G401.6 (cell line): Measurements from ENCODE around the gene NUDT1.

ENCODE experiments used
- FAIRE-seq: peaks from 2 replicates; lab custom pipeline; 2012; peaks lifted over from hg19 to GRCh38; lab: Jason Lieb, UNC

The NUDT1 gene

DNA sequence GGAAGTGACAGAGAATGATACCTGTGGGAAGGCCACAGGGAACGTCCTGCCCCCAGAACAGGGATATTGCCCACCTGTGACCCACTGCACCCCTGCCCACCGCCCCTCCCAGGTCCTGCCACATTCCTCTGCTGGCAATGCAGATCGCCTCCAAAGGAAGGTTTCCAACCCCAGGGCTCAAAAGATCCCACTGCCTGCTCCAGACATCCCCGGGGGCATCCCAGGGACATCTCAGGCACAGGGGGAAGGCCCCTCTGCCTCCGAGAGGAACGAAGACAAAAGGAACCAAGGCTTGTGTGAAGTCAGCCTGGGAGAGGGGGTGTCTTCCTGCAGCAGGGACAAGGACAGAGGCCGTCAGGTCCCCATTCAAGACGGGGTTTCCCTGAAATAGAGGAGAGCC is 28.5 kb downstream of the NUDT1 start:
- no peak for FAIRE-seq

DNA sequence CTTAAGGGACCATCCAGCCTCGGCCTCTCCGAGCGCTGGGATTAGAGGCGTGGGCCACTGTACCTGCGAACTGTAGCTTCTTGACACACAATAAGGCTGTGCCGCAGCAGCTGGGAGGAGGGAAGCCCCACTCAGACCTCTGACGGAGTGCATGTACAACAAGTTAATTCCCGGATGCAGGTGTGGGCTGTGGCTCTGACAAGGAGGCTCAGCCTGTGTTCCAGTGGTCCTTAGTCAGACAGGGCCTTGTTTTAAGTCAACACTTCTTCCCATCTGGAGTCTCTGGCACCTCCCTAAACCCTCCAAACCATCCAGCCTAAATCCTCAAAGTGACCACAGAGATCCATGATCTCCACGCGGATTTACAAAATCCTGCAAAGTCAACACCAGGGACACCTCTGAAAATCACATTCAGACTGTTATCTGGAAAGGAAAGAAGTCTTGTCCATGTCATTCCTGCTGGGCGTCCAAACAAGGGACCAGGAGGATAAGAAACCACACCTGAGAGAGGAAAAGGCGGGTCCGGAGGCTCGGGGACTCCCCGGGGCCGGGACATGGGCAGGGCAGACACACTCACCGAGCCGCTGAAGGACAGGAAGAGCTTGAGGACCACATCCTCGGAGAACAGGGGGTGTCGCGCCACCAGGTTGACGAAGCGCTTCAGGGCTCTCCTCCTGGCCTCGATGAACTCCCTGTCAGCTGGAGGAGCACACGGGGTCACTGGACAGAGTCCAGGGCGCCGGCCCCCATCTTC is 29.4 kb downstream of the NUDT1 start:
- no peak for FAIRE-seq

DNA sequence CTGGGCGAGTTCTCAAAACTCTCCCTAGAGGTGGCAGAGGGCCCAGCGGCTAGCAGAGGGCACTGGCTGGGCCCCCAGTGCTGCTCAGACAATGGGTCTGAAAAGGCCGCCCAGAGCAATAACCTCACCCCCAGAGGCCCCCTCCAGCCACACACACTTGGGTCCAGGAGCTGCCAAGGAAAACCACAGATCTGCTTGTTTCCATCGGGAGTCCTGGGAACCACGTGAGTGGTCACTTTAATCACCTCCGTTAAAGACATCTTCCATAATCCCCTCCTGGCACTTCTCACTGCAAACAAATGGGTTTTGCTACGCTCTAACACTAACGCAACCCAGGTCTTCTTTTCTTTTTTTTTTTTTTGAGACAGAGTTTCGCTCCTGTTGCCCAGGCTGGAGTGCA is 30.0 kb downstream of the NUDT1 start:
- FAIRE-seq, result no peak

DNA sequence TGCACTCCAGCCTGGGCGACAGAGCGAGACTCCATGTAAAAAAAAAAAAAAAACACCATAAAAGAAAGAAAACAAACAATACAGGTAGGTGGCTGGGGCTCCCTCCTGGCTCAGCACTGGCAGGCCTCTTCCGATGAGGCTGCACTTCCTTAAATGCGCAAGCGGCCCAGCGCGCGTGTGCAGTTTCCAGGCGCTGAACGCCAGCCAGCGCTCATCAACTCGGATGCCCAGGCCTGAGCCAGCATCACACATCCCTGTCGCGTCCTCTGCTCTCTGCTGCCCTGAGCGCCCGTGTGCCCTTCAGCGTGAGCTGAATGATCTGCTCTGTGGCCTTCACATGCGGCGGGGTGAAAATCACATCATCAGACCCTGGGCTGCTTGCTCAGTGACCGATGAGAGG is 31.8 kb downstream of the NUDT1 start:
- FAIRE-seq, result no peak

DNA sequence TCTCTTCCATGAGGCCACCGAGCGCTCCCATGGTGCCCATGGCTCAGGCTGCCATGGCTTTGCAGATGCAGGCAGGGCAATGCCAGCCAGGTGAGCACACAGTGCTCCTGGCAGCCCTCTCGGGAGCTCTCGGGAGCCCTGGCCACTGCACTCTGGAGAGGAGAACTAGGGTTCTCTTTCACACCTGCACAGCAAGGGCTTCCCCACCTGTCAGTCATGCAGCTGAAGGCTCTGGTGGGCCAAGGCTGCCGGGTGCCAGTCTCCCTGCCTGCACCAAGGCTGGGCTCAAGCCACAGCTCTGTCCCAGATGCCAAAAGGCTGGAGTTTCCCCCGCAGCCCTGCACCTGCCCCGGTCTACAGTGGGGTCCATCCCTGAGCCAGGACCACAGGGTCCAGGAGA is 32.6 kb downstream of the NUDT1 start:
- no peak for FAIRE-seq

DNA sequence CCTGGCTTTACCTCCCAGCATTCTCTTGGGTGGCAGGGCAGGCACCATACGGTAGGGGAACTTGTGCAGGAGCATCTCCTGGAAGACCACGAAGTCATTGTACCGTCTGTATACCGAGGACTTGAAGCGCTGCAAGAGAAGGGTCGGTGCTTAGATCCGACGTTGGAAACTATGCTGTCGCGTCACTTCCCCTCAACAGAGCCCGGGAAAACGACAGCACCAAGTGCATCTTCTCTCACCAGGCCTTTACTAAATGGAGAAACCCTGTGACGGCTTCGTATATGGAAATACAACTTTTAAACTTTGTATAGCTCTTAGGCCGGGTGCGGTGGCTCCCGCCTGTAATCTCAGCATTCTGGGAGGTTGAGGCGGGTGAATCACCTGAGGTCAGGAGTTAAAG is 33.1 kb downstream of the NUDT1 start:
- FAIRE-seq, result no peak

DNA sequence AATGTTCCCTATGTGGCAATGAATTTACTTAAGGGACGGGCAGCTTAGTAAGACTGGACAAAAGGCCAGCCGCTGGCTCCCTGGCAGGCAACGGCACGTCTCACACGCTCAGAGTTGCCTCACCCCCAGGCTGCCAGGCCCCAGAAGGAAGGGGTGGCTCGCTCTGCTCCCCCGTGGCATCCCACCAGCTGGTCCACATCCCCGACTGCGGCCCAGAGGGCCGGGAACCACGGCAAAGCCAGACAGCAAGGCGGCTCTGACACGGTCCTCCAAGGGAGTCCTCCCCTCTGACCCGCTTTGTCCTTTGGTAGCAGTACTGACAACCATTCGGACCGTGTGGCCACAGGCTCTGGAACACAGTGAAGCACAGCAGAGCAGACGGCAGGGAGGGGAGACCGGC is 34.1 kb downstream of the NUDT1 start:
- FAIRE-seq, result no peak

DNA sequence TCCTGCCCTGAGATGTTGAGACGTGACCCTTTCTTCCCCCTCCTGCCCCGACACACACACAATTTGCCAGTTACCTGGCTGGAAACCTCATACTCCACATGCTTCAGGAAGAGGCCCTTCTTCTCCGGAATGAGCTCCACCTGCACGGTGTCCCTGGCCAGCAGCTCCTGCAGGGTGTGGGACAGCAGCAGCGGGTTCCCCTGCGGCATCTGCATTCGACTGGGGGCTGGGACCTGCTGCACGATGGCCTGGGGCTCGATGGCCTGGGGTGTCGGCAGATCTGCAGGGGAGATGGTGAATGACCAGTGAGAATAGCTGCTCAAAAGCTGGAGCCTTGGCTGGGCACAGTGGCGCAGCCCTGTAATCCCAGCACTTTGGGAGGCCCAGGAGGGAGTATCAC is 36.0 kb downstream of the NUDT1 start:
- FAIRE-seq, result no peak

DNA sequence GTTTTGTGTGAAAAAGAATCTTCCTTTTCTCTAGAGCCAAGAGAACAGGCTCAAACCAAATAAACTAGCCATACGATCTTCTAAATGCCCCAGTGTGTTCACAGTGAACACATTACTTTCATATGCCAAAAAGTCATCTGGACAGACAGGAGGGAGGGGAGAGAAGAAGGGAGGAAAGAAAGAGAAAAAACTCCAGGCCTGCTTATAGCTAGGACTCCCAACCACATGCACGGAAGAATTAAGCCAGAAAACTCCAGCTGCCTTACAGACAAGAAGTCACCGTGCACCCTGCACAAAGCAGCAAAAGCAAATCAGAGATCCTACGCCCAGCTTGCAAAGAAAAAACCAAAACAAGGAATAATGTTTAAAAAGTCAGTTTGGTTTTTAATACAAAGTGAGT is 37.9 kb downstream of the NUDT1 start:
- no peak for FAIRE-seq

DNA sequence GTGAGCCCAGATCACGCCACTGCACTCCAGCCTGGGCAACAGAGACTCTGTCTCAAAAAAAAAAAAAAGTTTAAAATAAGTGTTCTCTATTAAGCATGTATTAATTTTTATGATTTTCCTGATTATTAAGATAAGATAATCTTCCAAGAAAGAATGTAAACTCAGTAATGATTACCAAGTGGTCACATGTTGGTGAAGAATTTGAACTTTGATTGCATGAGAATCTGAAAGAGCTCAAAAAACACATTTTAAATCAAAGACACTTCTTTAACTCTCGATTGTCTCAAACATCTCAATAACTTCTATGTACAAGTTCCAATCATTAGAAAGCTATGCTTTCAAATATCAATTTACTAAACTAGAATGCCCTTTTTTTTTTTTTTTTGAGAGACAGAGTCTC is 38.4 kb downstream of the NUDT1 start:
- FAIRE-seq, result peak; percentile 71

DNA sequence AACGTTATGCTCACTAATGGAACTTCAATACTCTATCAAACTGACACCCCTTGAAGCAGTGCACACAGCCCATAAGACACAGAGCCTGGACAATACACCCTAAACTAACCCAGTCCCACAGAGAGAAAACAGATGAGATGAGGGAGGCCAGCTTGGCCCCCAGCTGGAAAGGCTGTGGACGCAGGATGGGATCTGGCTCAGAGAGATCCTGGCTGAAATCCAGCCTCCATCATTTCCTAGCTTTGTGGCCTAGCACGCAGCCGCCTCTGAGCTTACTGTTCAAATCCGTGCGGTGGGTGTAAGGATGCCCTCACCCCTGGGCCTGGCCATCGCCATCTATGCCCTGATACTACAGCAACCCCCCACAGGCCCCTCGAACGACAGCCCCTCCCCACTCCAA is 39.5 kb downstream of the NUDT1 start:
- no peak for FAIRE-seq

DNA sequence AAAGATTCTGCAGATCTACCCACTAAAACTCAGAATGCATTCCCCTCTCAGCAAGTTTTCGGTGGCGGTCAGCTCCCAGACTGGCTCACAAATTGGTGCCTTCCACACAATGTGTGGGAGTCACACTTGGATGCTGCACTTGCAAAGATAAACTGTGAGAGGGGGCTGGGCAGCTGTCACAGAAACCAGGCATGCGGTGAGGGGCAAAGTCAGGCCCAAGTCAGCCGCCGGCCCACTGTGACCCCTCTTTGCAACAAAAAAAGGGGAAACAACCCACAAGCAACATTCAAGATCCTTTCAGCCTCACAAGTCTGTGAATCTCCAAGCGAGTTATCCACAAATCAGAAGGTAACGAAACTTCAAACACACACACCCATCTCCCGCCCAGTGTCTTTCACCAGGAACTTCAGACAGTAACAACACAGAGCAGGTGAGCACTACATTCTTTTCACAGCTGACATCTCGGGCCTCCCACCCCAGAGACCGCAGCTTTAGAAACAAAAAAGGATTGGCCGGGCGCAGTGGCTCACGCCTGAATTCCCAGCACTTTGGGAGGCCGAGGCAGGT is 40.2 kb downstream of the NUDT1 start:
- FAIRE-seq, result no peak

DNA sequence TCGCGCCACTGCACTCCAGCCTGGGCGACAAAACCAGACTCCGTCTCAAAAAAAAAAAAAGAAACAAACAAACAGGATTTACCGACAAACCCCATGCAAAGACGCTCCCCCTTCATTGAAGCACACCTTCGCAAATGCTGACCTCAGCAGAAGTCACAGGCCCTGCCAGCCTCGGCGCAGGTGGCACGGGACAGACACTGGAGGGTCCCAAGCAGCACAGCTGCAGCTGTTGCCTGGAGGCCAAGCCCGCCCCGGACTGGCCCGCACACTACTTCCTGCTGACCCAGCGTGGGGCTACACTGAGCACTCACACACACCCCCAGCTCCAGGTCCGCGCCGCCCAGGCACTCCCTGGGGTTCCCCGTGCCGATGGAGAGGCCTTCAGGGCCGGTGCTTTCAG is 41.0 kb downstream of the NUDT1 start:
- no peak for FAIRE-seq

DNA sequence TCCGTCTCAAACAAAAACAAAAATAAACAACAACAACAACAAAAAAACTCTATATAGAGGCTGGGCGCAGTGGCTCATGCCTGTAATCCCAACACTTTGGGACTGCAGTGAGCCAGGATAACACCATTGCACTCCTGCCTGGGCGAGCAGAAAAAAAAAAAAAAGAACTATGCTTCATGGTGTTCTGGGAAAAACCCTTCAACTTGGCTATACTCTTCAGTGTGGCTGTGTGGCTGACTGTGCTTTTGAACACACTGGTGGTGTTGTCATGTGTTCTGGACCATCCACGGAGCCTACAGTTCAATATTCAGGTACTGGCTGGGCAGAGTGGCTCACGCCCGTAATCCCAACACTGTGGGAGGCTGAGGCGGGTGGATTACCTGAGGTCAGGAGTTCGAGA is 45.7 kb downstream of the NUDT1 start:
- no peak for FAIRE-seq

DNA sequence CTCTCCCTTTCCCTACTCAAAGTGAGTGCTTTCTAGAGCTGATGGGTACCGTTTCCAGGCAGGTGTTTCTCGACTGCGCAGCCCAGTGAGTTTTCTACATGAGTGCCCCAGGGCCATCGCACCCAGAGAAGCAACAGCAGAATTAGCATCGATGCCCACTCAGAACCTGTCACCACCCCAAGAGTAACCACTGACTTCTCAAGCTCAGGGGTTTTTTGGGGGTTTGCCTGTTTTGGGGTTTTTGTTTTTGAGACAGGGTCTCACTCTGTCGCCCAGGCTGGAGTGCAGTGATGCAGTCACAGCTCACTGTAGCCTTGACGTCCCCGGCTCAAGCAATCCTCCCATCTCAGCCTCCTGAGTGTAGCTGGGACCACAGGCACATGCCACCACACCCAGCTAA is 46.5 kb downstream of the NUDT1 start:
- FAIRE-seq, result no peak

DNA sequence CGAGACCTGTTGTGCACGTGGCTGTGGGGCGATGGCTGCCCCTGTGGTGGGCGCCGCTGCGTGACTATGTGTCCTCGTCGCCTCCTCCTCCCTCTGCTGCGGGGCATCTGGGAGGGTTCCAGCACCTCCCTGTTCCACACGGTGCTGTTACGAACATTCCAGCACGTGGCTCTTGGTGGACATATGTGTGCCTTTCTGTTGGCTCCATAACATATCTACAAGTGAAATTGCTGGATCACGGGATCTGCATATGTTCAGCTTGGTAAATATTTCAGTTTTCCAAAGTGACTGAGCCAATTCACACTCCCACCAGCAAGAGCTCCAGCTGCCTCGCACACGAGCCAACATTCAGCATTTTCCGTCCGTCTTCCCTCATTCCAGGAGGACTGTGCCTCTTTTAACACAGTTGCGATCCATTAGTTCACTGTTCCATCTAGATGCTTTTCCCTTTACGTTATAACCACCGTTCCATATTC is 47.1 kb downstream of the NUDT1 start:
- no peak for FAIRE-seq

DNA sequence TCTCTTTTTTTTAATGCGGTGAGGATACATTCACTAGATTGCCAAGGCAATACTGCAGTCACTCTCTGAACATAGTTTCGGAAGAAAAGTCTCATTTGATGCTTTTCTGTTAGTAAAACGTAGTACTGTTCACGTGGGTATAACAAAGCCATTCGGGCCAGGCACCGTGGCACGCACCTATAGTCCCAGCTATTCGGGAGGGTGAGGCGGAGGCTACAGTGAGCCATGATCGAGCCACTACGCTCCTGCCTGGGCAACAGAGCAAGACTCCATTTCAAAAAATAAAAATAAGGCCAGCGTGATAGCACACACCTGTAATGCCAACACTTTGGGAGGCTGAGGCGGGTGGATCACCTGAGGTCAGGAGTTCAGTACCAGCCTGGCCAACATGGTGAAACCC is 47.6 kb downstream of the NUDT1 start:
- FAIRE-seq, result no peak

DNA sequence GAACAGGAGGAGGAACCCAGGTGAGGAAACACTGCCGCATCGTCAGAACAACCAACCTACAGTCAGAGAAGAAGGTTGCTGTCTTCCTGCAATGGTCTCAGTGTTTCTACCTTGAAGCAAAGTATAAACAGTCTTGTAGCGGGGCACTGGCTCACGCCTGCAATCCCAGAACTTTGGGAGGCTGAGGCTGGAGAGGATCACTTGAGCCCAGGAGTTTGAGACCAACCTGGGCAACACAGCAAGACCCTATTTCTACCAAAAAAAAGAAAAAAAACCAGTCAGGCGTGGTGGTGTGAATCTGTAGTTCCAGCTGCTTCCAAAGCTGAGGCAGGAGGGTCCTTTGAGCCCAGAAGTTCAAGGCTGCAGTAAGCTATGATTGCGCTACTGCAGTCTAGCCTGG is 48.9 kb downstream of the NUDT1 start:
- no peak for FAIRE-seq

DNA sequence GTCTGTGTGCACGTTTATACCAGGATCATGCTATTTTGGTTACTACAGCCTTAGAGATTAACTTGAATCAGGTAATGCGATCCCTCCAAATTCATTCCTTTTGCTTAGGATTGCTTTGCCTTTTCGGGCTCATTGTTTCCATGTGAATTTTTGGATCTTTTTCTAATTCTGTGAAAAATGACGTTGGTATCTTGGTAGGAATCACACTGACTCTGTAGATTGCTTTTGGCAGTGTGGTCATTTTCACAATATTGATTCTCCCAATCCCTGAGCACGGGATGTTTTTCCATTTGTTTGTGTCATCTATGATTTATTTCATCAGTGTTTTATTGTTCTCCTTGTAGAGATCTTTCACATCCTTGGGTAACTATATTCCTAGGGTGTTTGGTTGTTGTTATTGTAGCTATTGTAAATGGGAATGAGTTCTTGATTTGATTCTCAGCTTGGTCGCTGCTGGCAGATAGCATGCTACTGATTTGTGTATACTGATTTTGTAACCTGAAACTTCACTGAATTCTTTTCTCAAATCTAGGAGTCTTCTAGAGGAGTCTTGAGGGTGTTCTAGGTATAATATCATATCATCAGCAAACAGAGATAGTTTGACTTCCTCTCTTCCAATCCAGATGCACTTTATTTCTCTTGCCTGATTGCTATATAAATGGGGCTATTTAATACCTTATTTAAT is 54.1 kb downstream of the NUDT1 start:
- FAIRE-seq, result no peak

DNA sequence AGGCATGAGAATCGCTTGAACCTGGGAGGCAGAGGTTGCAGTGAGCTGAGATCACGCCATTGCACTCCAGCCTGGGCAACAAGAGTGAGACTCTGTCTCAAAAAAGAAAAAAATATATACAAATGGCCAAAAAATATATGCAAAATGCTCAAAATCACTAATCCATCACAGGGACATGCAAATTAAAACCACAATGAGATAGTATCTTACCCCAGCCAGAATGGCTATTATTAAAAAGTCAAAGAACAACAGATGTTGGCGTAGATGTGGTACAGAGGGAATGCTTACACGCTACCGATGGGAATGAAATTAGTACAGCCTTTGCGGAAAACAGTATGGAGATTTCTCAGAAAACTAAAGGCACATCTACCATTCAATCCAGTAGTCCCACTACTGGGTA is 54.8 kb downstream of the NUDT1 start:
- no peak for FAIRE-seq

DNA sequence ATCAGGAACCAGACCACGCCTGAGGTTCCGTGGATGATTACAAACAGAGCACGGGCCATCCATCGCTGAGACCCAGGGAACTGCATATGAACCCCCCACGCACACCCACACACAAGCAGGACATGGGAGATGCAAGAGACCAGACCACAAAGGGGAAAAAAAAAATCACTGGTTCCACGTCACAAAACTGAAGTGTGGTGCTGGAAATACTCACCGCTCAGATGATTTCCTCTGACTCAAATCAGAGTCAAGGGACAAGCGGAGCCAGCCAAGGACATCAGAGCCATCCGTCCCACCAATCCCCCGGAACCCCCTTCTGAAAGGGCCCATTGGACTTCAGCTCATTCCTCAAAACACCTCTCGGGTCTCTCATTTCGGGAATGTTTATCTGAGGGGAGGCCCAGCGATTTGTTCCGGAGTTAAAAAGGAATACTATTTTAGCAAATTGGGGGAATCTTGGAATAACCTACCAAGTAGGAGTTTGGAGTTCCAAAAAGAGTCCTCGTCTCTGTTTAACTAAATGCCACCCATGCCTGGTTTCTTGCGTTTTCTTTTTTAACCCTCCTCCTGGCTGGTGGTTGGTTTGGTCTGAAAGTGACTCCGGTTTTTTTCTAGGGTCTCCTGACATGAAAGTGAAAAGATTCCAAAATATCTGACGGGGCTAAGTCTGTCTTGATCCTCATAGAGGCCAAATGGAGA is 57.3 kb downstream of the NUDT1 start:
- no peak for FAIRE-seq

DNA sequence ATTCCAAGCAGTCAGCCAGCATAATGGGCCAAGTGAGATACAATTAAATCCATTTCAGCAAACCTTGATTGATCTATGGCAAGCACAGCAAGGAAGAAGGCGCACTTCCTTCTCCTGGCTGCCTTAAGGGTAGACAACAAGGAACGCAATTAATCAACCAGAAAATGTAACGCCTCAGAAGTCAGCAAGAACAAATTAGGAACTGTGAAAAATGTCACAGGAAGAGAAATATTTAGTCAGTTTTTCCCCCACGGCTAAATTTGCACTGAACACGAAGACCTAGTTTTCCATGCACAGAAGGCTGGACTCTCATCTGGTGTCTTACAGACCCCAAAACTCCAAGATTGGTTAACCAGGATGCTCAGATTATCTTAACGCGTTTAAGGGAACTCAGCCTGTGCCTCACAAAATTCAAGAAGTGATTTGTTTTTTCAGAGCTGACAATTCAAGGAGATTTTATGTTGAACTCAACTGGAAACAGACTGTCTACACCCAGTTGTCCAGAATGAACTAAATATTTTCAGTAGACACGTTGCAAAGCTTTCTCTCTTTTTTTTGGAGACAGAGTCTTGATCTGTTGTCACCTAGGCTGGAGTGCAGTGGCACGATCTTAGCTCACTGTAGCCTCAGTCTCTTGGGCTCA is 58.0 kb downstream of the NUDT1 start:
- no peak for FAIRE-seq
